ENCODE measurements around the gene ESYT1.
A peak's percentile ranks its signal among the peaks of the same experiment; 100 is the strongest.

Gene ESYT1

DNA sequence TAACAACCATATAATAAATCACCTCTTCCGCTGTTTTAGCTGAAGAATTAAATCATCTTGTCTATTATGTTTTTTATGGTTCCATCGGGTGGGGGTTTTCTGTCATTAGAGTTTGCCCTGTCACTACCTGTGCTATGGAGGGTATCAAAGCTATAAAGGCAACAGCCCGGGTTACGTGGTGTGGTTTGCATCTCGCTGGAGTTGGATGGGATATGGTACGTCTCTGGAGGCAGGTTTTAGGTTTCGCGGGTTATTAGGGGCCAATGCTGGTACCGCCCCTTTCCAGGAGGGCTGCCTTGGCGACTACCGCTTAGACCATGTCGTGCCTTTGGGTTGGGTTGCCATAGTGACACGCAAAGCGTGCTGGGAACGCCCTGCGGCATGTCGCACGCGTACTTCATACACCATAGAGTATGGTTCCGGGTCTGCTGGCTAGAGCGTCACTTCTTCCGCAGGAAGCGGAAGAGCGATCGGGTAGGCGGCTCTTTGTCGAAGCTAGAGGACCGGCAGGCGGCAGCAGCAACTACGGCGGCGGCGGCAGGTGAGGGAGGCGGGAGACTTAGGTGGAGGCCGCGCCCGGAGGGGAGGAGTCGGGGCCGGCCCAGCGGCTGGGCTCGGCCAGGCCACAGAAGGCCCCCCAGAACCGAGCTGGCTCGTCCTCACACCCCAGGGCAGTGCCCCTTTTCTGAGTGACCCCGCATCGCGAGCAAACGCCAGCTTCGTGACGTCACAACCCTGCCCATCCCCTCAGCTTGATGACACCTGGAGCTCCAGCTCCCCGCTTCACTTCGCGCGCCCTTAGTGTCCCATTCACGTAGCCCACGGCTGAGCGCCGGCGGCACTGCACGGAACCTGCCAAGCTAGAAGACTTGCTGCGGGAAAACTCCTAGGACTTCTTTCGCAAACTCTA is 10.0 kb upstream of the ESYT1 start, which contains the start of gene ZC3H10:
ZC3H10 (plus strand) TSS at position 489 of the 910 bp plus-strand sequence. CDS start 2,297 bp downstream, outside the sequence.
- H3K9me3 ChIP-seq (ENCODE audit: control insufficient read depth, insufficient read depth, low read length): no peaks in the 10 kb centered on the region

GRCh38 chr12:56118688-56119357 is 9.2 kb upstream of the ESYT1 start:
- Histone ChIP-seq H3K36me3 (ENCODE audit: control insufficient read depth, insufficient read depth, low read length) (peaks cover 32% of the 10 kb centered on the region), H3K27me3 (ENCODE audit: control insufficient read depth, insufficient read depth, low read length) (no peaks in the 10 kb centered on the region), H3K4me1 (ENCODE audit: control insufficient read depth, insufficient read depth, low read length) (peaks cover 14% of the 10 kb centered on the region), H3K9ac (ENCODE audit: low read depth, low read length) (peak overlapping the region; percentile 58), H3K27ac (ENCODE audit: low read depth, low read length) (peak overlapping the region; percentile 84), H3K9me3 (ENCODE audit: control insufficient read depth, insufficient read depth, low read length) (no peaks in the 10 kb centered on the region), H3K4me3 (ENCODE audit: low read depth, low read length) (peak overlapping the region; percentile 98)

More for the DNA sequence above, 10.0 kb upstream of the ESYT1 start, which contains the start of gene ZC3H10:
- Histone ChIP-seq H3K27me3 (ENCODE audit: control insufficient read depth, insufficient read depth, low read length) (no peaks in the 10 kb centered on the region), H3K9ac (ENCODE audit: low read depth, low read length) (peak within 1 kb of the TSS; percentile 99), H3K4me1 (ENCODE audit: control insufficient read depth, insufficient read depth, low read length) (peaks cover 14% of the 10 kb centered on the region), H3K4me3 (ENCODE audit: low read depth, low read length) (peak within 1 kb of the TSS; percentile 98), H3K36me3 (ENCODE audit: control insufficient read depth, insufficient read depth, low read length) (peaks cover 40% of the 10 kb centered on the region), H3K27ac (ENCODE audit: low read depth, low read length) (peak within 1 kb of the TSS; percentile 98)

DNA sequence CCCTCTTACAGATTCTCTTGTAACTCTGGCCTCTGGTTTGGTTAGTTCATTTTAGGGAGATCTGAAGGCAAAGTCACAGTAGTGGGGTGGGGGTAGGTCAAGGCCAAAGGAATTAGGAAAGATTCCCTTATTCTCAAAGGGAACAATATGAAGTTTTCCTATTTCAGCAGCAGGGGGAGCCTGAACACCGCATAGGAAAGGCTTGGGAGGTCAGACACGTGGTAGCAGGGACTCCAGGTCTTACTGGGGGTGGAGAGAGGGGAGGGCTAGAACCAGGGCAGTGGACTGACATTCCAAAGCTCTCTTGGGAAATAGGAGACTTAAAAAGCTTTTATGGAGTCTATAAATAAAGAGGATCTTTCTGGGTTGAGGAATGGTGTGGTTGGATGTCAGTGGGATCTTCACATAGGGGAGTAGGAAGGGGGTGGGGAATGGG is 8.7 kb upstream of the ESYT1 start:
- 0 out of 2 replicates have a peak overlapping the region, but pooled peaks have one; percentile 58 for H3K9ac ChIP-seq (ENCODE audit: low read depth, low read length)
- H3K9me3 ChIP-seq (ENCODE audit: control insufficient read depth, insufficient read depth, low read length): no peaks in the 10 kb centered on the region
- peaks cover 14% of the 10 kb centered on the region for H3K4me1 ChIP-seq (ENCODE audit: control insufficient read depth, insufficient read depth, low read length)
- peak overlapping the region; percentile 98 for H3K4me3 ChIP-seq (ENCODE audit: low read depth, low read length)
- peaks cover 28% of the 10 kb centered on the region for H3K36me3 ChIP-seq (ENCODE audit: control insufficient read depth, insufficient read depth, low read length)
- no peaks in the 10 kb centered on the region for H3K27me3 ChIP-seq (ENCODE audit: control insufficient read depth, insufficient read depth, low read length)
- peak overlapping the region; percentile 84 for H3K27ac ChIP-seq (ENCODE audit: low read depth, low read length)

DNA sequence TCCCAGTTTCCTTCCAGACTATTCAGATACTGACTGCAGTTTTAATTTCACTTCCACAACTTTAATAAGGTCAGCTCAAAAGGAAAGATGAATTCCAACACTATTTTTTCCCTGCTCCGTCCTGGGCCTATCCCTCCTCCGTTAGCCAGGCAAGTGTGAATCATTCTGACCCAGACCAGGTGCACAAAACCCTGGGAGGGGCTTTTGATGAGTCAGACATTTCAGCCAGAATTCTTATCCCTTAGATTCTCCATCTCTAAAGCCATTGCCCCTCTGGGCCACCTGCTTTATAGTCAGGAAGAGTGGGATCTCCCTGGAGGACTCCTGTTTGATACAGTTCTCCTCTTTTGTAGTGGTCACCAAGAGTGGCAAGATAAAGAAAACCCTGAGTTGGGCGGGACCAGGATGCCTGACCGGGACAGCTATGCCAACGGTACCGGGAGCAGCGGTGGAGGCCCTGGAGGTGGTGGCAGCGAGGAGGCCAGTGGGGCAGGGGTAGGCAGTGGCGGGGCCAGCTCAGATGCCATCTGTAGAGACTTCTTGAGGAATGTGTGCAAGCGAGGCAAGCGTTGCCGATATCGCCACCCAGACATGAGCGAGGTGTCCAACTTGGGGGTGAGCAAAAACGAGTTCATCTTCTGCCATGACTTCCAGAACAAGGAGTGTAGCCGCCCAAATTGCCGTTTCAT is 7.8 kb upstream of the ESYT1 start:
- Histone ChIP-seq H3K4me1 (ENCODE audit: control insufficient read depth, insufficient read depth, low read length) (peaks cover 14% of the 10 kb centered on the region), H3K9me3 (ENCODE audit: control insufficient read depth, insufficient read depth, low read length) (no peaks in the 10 kb centered on the region), H3K9ac (ENCODE audit: low read depth, low read length) (no peak overlapping the region), H3K36me3 (ENCODE audit: control insufficient read depth, insufficient read depth, low read length) (peaks cover 28% of the 10 kb centered on the region), H3K27ac (ENCODE audit: low read depth, low read length) (peak overlapping the region; percentile 65), H3K4me3 (ENCODE audit: low read depth, low read length) (no peak overlapping the region), H3K27me3 (ENCODE audit: control insufficient read depth, insufficient read depth, low read length) (no peaks in the 10 kb centered on the region)

- Histone ChIP-seq H3K4me1 (ENCODE audit: control insufficient read depth, insufficient read depth, low read length) (peaks cover 16% of the 10 kb centered on the region), H3K4me3 (ENCODE audit: low read depth, low read length) (no peak overlapping the region), H3K27me3 (ENCODE audit: control insufficient read depth, insufficient read depth, low read length) (no peaks in the 10 kb centered on the region), H3K9me3 (ENCODE audit: control insufficient read depth, insufficient read depth, low read length) (no peaks in the 10 kb centered on the region), H3K27ac (ENCODE audit: low read depth, low read length) (no peak overlapping the region), H3K9ac (ENCODE audit: low read depth, low read length) (no peak overlapping the region), H3K36me3 (ENCODE audit: control insufficient read depth, insufficient read depth, low read length) (peaks cover 28% of the 10 kb centered on the region)
Measured at GRCh38 chr12:56121204-56121870, 6.7 kb upstream of the ESYT1 start.

DNA sequence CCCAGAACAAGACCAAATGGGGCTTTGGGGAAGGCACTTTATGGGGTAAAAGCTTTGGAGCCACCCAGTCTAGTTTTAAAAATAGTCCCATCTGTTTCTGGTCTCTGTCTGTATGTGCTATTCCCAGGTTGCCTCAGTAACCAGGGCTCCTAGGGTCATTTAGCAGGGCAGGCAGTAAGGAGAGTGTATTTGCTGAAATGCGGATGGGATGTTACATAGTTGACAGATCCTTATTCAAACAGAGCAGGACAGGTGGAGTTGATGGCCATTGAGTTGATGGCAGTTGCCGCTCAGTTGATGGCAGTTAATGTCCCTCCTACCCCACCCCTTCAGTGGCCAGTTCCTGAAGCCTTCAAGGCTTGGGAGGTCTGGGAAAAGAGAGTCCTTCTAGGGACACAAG is 5.4 kb upstream of the ESYT1 start:
- H3K9ac ChIP-seq (ENCODE audit: low read depth, low read length): no peak overlapping the region
- no peaks in the 10 kb centered on the region for H3K9me3 ChIP-seq (ENCODE audit: control insufficient read depth, insufficient read depth, low read length)
- peaks cover 28% of the 10 kb centered on the region for H3K4me1 ChIP-seq (ENCODE audit: control insufficient read depth, insufficient read depth, low read length)
- no peak overlapping the region for H3K27ac ChIP-seq (ENCODE audit: low read depth, low read length)
- H3K27me3 ChIP-seq (ENCODE audit: control insufficient read depth, insufficient read depth, low read length): no peaks in the 10 kb centered on the region
- peaks cover 20% of the 10 kb centered on the region for H3K36me3 ChIP-seq (ENCODE audit: control insufficient read depth, insufficient read depth, low read length)
- no peak overlapping the region for H3K4me3 ChIP-seq (ENCODE audit: low read depth, low read length)

GRCh38 chr12:56124133-56124532 is 3.9 kb upstream of the ESYT1 start:
- H3K27me3 ChIP-seq (ENCODE audit: control insufficient read depth, insufficient read depth, low read length): no peaks in the 10 kb centered on the region
- H3K27ac ChIP-seq (ENCODE audit: low read depth, low read length): no peak overlapping the region
- H3K36me3 ChIP-seq (ENCODE audit: control insufficient read depth, insufficient read depth, low read length): peaks cover 18% of the 10 kb centered on the region

DNA sequence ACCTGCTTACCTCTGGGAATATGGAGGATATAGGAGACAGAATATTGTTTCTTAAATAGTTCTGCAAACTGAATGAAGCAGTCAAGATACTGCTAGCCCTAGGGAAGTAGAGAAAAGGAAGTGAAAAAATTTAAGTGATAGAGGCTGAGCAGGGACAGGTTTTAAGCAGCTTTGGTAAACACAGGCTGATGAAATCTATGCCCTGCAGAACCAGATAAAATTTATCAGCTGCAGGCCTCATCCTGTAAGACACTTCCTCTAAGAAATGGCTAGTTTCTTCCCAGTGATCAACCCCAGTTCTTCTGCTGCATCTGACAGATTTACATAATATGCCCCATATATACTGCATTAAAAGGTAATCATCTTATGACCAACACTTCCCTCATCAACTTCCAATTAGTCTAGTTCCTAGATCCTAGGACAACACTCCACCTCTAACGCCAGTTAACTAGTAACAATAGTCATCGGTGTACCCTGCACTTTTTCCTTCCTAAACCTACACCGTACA is 1.3 kb upstream of the ESYT1 start:
- Histone ChIP-seq H3K9me3 (ENCODE audit: control insufficient read depth, insufficient read depth, low read length) (no peaks in the 10 kb centered on the region), H3K27me3 (ENCODE audit: control insufficient read depth, insufficient read depth, low read length) (no peaks in the 10 kb centered on the region), H3K4me1 (ENCODE audit: control insufficient read depth, insufficient read depth, low read length) (peaks cover 19% of the 10 kb centered on the region), H3K36me3 (ENCODE audit: control insufficient read depth, insufficient read depth, low read length) (peaks cover 18% of the 10 kb centered on the region), H3K9ac (ENCODE audit: low read depth, low read length) (no peak overlapping the region), H3K27ac (ENCODE audit: low read depth, low read length) (peak overlapping the region; percentile 86), H3K4me3 (ENCODE audit: low read depth, low read length) (peak overlapping the region; percentile 62; the same call in 1 of the 2 replicates)

More at GRCh38 chr12:56124133-56124532, 3.9 kb upstream of the ESYT1 start:
- peaks cover 22% of the 10 kb centered on the region for H3K4me1 ChIP-seq (ENCODE audit: control insufficient read depth, insufficient read depth, low read length)
- H3K9me3 ChIP-seq (ENCODE audit: control insufficient read depth, insufficient read depth, low read length): no peaks in the 10 kb centered on the region
- H3K9ac ChIP-seq (ENCODE audit: low read depth, low read length): no peak overlapping the region
- H3K4me3 ChIP-seq (ENCODE audit: low read depth, low read length): no peak overlapping the region

DNA sequence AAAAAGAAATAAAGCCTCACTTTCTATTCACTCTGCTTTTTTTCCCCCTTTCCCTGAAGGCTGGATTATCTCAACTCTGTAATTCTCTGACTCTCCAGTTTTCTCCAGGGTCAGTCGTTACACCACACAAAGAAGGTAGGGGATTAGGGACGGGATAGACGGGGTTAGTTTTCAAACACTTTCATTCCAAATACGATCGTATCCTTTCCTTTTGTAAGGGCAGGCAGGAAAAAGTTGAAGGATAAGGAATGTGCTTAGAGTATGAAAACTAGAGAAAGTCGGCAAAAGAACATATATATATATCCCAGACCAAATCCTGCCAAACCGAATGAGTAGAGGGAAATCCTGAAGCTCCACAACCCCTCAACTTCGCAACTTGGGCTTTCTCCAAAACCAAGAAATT is 581 bp upstream of the ESYT1 start:
- Histone ChIP-seq H3K27me3 (ENCODE audit: control insufficient read depth, insufficient read depth, low read length) (no peaks in the 10 kb centered on the region), H3K9ac (ENCODE audit: low read depth, low read length) (peak overlapping the region; percentile 58), H3K27ac (ENCODE audit: low read depth, low read length) (peak overlapping the region; percentile 86), H3K9me3 (ENCODE audit: control insufficient read depth, insufficient read depth, low read length) (no peaks in the 10 kb centered on the region), H3K36me3 (ENCODE audit: control insufficient read depth, insufficient read depth, low read length) (peaks cover 23% of the 10 kb centered on the region), H3K4me1 (ENCODE audit: control insufficient read depth, insufficient read depth, low read length) (peaks cover 19% of the 10 kb centered on the region), H3K4me3 (ENCODE audit: low read depth, low read length) (peak overlapping the region; percentile 62)

- no peaks in the 10 kb centered on the region for H3K27me3 ChIP-seq (ENCODE audit: control insufficient read depth, insufficient read depth, low read length)
- peak overlapping the region; percentile 82 for H3K4me3 ChIP-seq (ENCODE audit: low read depth, low read length)
- no peaks in the 10 kb centered on the region for H3K9me3 ChIP-seq (ENCODE audit: control insufficient read depth, insufficient read depth, low read length)
- peak overlapping the region; percentile 80 for H3K9ac ChIP-seq (ENCODE audit: low read depth, low read length)
- peaks cover 34% of the 10 kb centered on the region for H3K36me3 ChIP-seq (ENCODE audit: control insufficient read depth, insufficient read depth, low read length)
- peaks cover 19% of the 10 kb centered on the region for H3K4me1 ChIP-seq (ENCODE audit: control insufficient read depth, insufficient read depth, low read length)
- H3K27ac ChIP-seq (ENCODE audit: low read depth, low read length): peak overlapping the region; percentile 95
Measured at GRCh38 chr12:56128670-56129205, 671 bp downstream of the ESYT1 start.
